ENCODE results near the gene TRPC6. TPM values are rescaled to one million over a fixed set of nuclear protein-coding genes. Genes with fewer than 3 reads are reported as not detected.
"Not testable (repeated sequence)": the region's sequence is repeated elsewhere in the genome, so short reads cannot be mapped to it uniquely, and the experiment has no call there.

Gene TRPC6
- polyA plus RNA-seq, 4 donors, result 0.22 to 1.9 (median 0.57) TPM; not detected in 1

- Histone ChIP-seq H3K27ac (ENCODE audit: low read depth in 1 of 3, low read length in 2 of 3) (no peak overlapping the region), H3K4me1 (ENCODE audit: control insufficient read depth in 3 of 3, insufficient read depth in 2 of 3, low read depth in 1 of 3, low read length in 2 of 3) (no peaks in the 10 kb centered on the region), H3K36me3 (ENCODE audit: control insufficient read depth in 3 of 3, insufficient read depth in 2 of 3, low read depth in 1 of 3, low read length in 3 of 3) (no peaks in the 10 kb centered on the region), H3K4me3 (ENCODE audit: low read depth in 1 of 3, low read length in 3 of 3) (no peak overlapping the region), H3K9me3 (ENCODE audit: control insufficient read depth in 2 of 2, insufficient read depth in 1 of 2, low read depth in 1 of 2, low read length in 1 of 2) (no peaks in the 10 kb centered on the region), H3K27me3 (ENCODE audit: control insufficient read depth in 3 of 3, insufficient read depth in 3 of 3, low read length in 3 of 3) (no peaks in the 10 kb centered on the region)
- DNase-seq (no peak), FAIRE-seq (no peak)
- 79 to 84% (median 81%) methylated on average over 3 of the region's 3 CpGs for WGBS, 3 donors
Observed at GRCh38 chr11:101477926-101478325, 105.9 kb downstream of the TRPC6 start.

- DNase-seq (no peak), FAIRE-seq (no peak)
- 78 to 93% (median 86%) methylated on average over 6 of the region's 6 CpGs for WGBS, 3 donors
- Histone ChIP-seq H3K36me3 (ENCODE audit: control insufficient read depth in 3 of 3, insufficient read depth in 2 of 3, low read depth in 1 of 3, low read length in 3 of 3) (no peaks in the 10 kb centered on the region), H3K27me3 (ENCODE audit: control insufficient read depth in 3 of 3, insufficient read depth in 3 of 3, low read length in 3 of 3) (no peaks in the 10 kb centered on the region), H3K4me3 (ENCODE audit: low read depth in 1 of 3, low read length in 3 of 3) (no peak overlapping the region), H3K27ac (ENCODE audit: low read depth in 1 of 3, low read length in 2 of 3) (no peak overlapping the region), H3K9me3 (ENCODE audit: control insufficient read depth in 2 of 2, insufficient read depth in 1 of 2, low read depth in 1 of 2, low read length in 1 of 2) (no peaks in the 10 kb centered on the region), H3K4me1 (ENCODE audit: control insufficient read depth in 3 of 3, insufficient read depth in 2 of 3, low read depth in 1 of 3, low read length in 2 of 3) (no peaks in the 10 kb centered on the region)
Observed at GRCh38 chr11:101476191-101476590, 107.6 kb downstream of the TRPC6 start.

- Histone ChIP-seq H3K4me1 (ENCODE audit: control insufficient read depth in 3 of 3, insufficient read depth in 2 of 3, low read depth in 1 of 3, low read length in 2 of 3) (peaks cover 0 to 4% (median 0%) of the 10 kb centered on the region in 3 donors), H3K36me3 (ENCODE audit: control insufficient read depth in 3 of 3, insufficient read depth in 2 of 3, low read depth in 1 of 3, low read length in 3 of 3) (no peaks in the 10 kb centered on the region), H3K27ac (ENCODE audit: low read depth in 1 of 3, low read length in 2 of 3) (no peak overlapping the region), H3K27me3 (ENCODE audit: control insufficient read depth in 3 of 3, insufficient read depth in 3 of 3, low read length in 3 of 3) (no peaks in the 10 kb centered on the region), H3K4me3 (ENCODE audit: low read depth in 1 of 3, low read length in 3 of 3) (no peak overlapping the region), H3K9me3 (ENCODE audit: control insufficient read depth in 2 of 2, insufficient read depth in 1 of 2, low read depth in 1 of 2, low read length in 1 of 2) (no peaks in the 10 kb centered on the region)
- FAIRE-seq, result no peak
- WGBS, 3 donors, result 83 to 91% (median 90%) methylated on average over 4 of the region's 4 CpGs
- no peak for DNase-seq
Observed at GRCh38 chr11:101475699-101476098, 108.1 kb downstream of the TRPC6 start.

GRCh38 chr11:101474666-101475065 is 109.1 kb downstream of the TRPC6 start:
- Histone ChIP-seq H3K36me3 (ENCODE audit: control insufficient read depth in 3 of 3, insufficient read depth in 2 of 3, low read depth in 1 of 3, low read length in 3 of 3) (no peaks in the 10 kb centered on the region), H3K9me3 (ENCODE audit: control insufficient read depth in 2 of 2, insufficient read depth in 1 of 2, low read depth in 1 of 2, low read length in 1 of 2) (no peaks in the 10 kb centered on the region), H3K4me1 (ENCODE audit: control insufficient read depth in 3 of 3, insufficient read depth in 2 of 3, low read depth in 1 of 3, low read length in 2 of 3) (peaks cover 0 to 11% (median 0%) of the 10 kb centered on the region in 3 donors), H3K27ac (ENCODE audit: low read depth in 1 of 3, low read length in 2 of 3) (no peak overlapping the region), H3K27me3 (ENCODE audit: control insufficient read depth in 3 of 3, insufficient read depth in 3 of 3, low read length in 3 of 3) (no peaks in the 10 kb centered on the region), H3K4me3 (ENCODE audit: low read depth in 1 of 3, low read length in 3 of 3) (no peak overlapping the region)
- FAIRE-seq (no peak), DNase-seq (no peak)
- WGBS, 3 donors, result 82 to 88% (median 86%) methylated on average over 3 of the region's 3 CpGs

- no peaks in the 10 kb centered on the region for H3K27me3 ChIP-seq (ENCODE audit: control insufficient read depth in 3 of 3, insufficient read depth in 3 of 3, low read length in 3 of 3)
- H3K36me3 ChIP-seq (ENCODE audit: control insufficient read depth in 3 of 3, insufficient read depth in 2 of 3, low read depth in 1 of 3, low read length in 3 of 3), result no peaks in the 10 kb centered on the region
- no peaks in the 10 kb centered on the region for H3K9me3 ChIP-seq (ENCODE audit: control insufficient read depth in 2 of 2, insufficient read depth in 1 of 2, low read depth in 1 of 2, low read length in 1 of 2)
- WGBS, 3 donors, result 11 to 32% (median 24%) methylated on average over 3 of the region's 3 CpGs
- DNase-seq (peak; percentile 18 to 74), FAIRE-seq (no peak)
- peaks cover 0 to 11% (median 0%) of the 10 kb centered on the region in 3 donors for H3K4me1 ChIP-seq (ENCODE audit: control insufficient read depth in 3 of 3, insufficient read depth in 2 of 3, low read depth in 1 of 3, low read length in 2 of 3)
- H3K4me3 ChIP-seq (ENCODE audit: low read depth in 1 of 3, low read length in 3 of 3), result no peak overlapping the region
- no peak overlapping the region for H3K27ac ChIP-seq (ENCODE audit: low read depth in 1 of 3, low read length in 2 of 3)
Observed at GRCh38 chr11:101470881-101471520, 112.8 kb downstream of the TRPC6 start.

GRCh38 chr11:101470419-101470818 is 113.4 kb downstream of the TRPC6 start:
- FAIRE-seq (no peak), DNase-seq (peak in 1 of 2 donors; percentile 21)
- Histone ChIP-seq H3K4me1 (ENCODE audit: control insufficient read depth in 3 of 3, insufficient read depth in 2 of 3, low read depth in 1 of 3, low read length in 2 of 3) (peaks cover 0 to 11% (median 0%) of the 10 kb centered on the region in 3 donors), H3K27me3 (ENCODE audit: control insufficient read depth in 3 of 3, insufficient read depth in 3 of 3, low read length in 3 of 3) (no peaks in the 10 kb centered on the region), H3K9me3 (ENCODE audit: control insufficient read depth in 2 of 2, insufficient read depth in 1 of 2, low read depth in 1 of 2, low read length in 1 of 2) (no peaks in the 10 kb centered on the region), H3K27ac (ENCODE audit: low read depth in 1 of 3, low read length in 2 of 3) (no peak overlapping the region), H3K36me3 (ENCODE audit: control insufficient read depth in 3 of 3, insufficient read depth in 2 of 3, low read depth in 1 of 3, low read length in 3 of 3) (no peaks in the 10 kb centered on the region), H3K4me3 (ENCODE audit: low read depth in 1 of 3, low read length in 3 of 3) (no peak overlapping the region)
- WGBS, 3 donors, result 9 to 28% (median 17%) methylated on average over 2 of the region's 2 CpGs

GRCh38 chr11:101466352-101466751 is 117.5 kb downstream of the TRPC6 start:
- no peak overlapping the region for H3K4me3 ChIP-seq (ENCODE audit: low read depth in 1 of 3, low read length in 3 of 3)
- DNase-seq (no peak), FAIRE-seq (no peak)
- 59 to 72% (median 67%) methylated on average over 4 of the region's 4 CpGs for WGBS, 3 donors
- H3K4me1 ChIP-seq (ENCODE audit: control insufficient read depth in 3 of 3, insufficient read depth in 2 of 3, low read depth in 1 of 3, low read length in 2 of 3), result peaks cover 0 to 11% (median 0%) of the 10 kb centered on the region in 3 donors
- no peaks in the 10 kb centered on the region for H3K36me3 ChIP-seq (ENCODE audit: control insufficient read depth in 3 of 3, insufficient read depth in 2 of 3, low read depth in 1 of 3, low read length in 3 of 3)
- H3K9me3 ChIP-seq (ENCODE audit: control insufficient read depth in 2 of 2, insufficient read depth in 1 of 2, low read depth in 1 of 2, low read length in 1 of 2), result no peaks in the 10 kb centered on the region
- H3K27me3 ChIP-seq (ENCODE audit: control insufficient read depth in 3 of 3, insufficient read depth in 3 of 3, low read length in 3 of 3), result no peaks in the 10 kb centered on the region
- no peak overlapping the region for H3K27ac ChIP-seq (ENCODE audit: low read depth in 1 of 3, low read length in 2 of 3)

- not testable (repeated sequence) for H3K9me3 ChIP-seq (ENCODE audit: control insufficient read depth in 2 of 2, insufficient read depth in 1 of 2, low read depth in 1 of 2, low read length in 1 of 2); H3K36me3 ChIP-seq (ENCODE audit: control insufficient read depth in 3 of 3, insufficient read depth in 2 of 3, low read depth in 1 of 3, low read length in 3 of 3); FAIRE-seq; H3K27me3 ChIP-seq (ENCODE audit: control insufficient read depth in 3 of 3, insufficient read depth in 3 of 3, low read length in 3 of 3); H3K4me1 ChIP-seq (ENCODE audit: control insufficient read depth in 3 of 3, insufficient read depth in 2 of 3, low read depth in 1 of 3, low read length in 2 of 3); H3K27ac ChIP-seq (ENCODE audit: low read depth in 1 of 3, low read length in 2 of 3); DNase-seq; H3K4me3 ChIP-seq (ENCODE audit: low read depth in 1 of 3, low read length in 3 of 3)
Observed at GRCh38 chr11:101464388-101464787, 119.4 kb downstream of the TRPC6 start.

GRCh38 chr11:101459020-101459419 is 124.8 kb downstream of the TRPC6 start:
- H3K36me3 ChIP-seq (ENCODE audit: control insufficient read depth in 3 of 3, insufficient read depth in 2 of 3, low read depth in 1 of 3, low read length in 3 of 3), result no peaks in the 10 kb centered on the region
- 71 to 93% (median 86%) methylated on average over 5 of the region's 5 CpGs for WGBS, 3 donors
- no peak for DNase-seq
- peaks cover 0 to 3% of the 10 kb centered on the region in 2 donors for H3K9me3 ChIP-seq (ENCODE audit: control insufficient read depth in 2 of 2, insufficient read depth in 1 of 2, low read depth in 1 of 2, low read length in 1 of 2)
- no peaks in the 10 kb centered on the region for H3K27me3 ChIP-seq (ENCODE audit: control insufficient read depth in 3 of 3, insufficient read depth in 3 of 3, low read length in 3 of 3)
- H3K27ac ChIP-seq (ENCODE audit: low read depth in 1 of 3, low read length in 2 of 3), result no peak overlapping the region
- no peak for FAIRE-seq
- no peaks in the 10 kb centered on the region for H3K4me1 ChIP-seq (ENCODE audit: control insufficient read depth in 3 of 3, insufficient read depth in 2 of 3, low read depth in 1 of 3, low read length in 2 of 3)
- no peak overlapping the region for H3K4me3 ChIP-seq (ENCODE audit: low read depth in 1 of 3, low read length in 3 of 3)
